Adipose tissue (tissue), 3 donors: ENCODE results near the gene GUCY2C. TPM values are rescaled to one million over a fixed set of nuclear protein-coding genes. Genes with fewer than 3 reads are reported as not detected.
"Not testable (repeated sequence)": the region's sequence is repeated elsewhere in the genome, so short reads cannot be mapped to it uniquely, and the experiment has no call there.

Source experiments
- H3K27ac ChIP-seq: one replicate; pipeline ENCODE4 v1.5.1; 2013; ENCODE audit warnings: low read depth, low read length
- WGBS, 3 donors: extraction: QIAGEN DNeasy Blood & Tissue Kit; methylation state at CpG; one replicate each; pipeline ENCODE4 v1.1.7; 2013; 5-methylcytosine and 5-hydroxymethylcytosine counted together
- polyA plus RNA-seq, 3 donors: library from polyadenylated mRNA; stranded (reverse); fragments of 200-250 nt; gene quantifications; one replicate each; pipeline ENCODE4 v1.2.3, GENCODE V29; 2013
- donor health status: healthy with polysubstance abuse.
- donor health status: Bipolar disorder and iron deficiency.
- donor health status: healthy.

GUCY2C gene
- polyA plus RNA-seq, 3 donors: 0.01 TPM; not detected in 2

- no peak overlapping the region for H3K27ac ChIP-seq
These were observed 4.8 kb downstream of the GUCY2C start for GRCh38 chr12:14691560-14691959.

DNA sequence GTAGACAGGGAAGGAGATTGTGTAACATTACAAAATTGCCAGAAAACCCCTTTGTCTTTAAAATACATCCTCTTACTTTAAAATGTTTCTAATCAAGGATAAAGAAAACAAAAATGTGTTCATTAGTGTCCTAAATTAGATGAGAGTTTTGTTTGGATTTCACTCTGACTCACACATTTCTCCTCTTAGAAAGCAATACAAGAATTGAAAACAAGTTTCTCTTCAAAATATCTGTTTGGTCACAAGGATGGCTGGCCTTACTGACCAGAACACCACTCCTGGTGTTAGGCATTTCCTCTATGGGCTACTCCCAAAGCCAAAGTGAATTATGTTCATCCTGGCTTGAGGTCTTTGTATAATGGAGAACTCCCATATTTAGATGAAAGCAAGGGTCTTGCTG lies 6.4 kb downstream of the GUCY2C start:
- no peak overlapping the region for H3K27ac ChIP-seq

GRCh38 chr12:14689144-14689543 lies 7.3 kb downstream of the GUCY2C start:
- 38 to 94% (median 93%) methylated on average over 1 of the region's 1 CpG for WGBS, 3 donors
- H3K27ac ChIP-seq: no peak overlapping the region

- WGBS, 3 donors: 80 to 89% (median 84%) methylated on average over 4 of the region's 4 CpGs
- H3K27ac ChIP-seq: not testable (repeated sequence)
These were observed 14.2 kb downstream of the GUCY2C start for GRCh38 chr12:14682231-14682630.

- WGBS, 3 donors: 71 to 91% (median 84%) methylated on average over 2 of the region's 2 CpGs
- H3K27ac ChIP-seq: no peak overlapping the region
These were observed 14.8 kb downstream of the GUCY2C start for GRCh38 chr12:14681625-14682024.

- H3K27ac ChIP-seq: no peak overlapping the region
- WGBS, 3 donors: 34 to 82% (median 55%) methylated on average over 3 of the region's 3 CpGs
These were observed 15.2 kb downstream of the GUCY2C start for GRCh38 chr12:14681190-14681589.

DNA sequence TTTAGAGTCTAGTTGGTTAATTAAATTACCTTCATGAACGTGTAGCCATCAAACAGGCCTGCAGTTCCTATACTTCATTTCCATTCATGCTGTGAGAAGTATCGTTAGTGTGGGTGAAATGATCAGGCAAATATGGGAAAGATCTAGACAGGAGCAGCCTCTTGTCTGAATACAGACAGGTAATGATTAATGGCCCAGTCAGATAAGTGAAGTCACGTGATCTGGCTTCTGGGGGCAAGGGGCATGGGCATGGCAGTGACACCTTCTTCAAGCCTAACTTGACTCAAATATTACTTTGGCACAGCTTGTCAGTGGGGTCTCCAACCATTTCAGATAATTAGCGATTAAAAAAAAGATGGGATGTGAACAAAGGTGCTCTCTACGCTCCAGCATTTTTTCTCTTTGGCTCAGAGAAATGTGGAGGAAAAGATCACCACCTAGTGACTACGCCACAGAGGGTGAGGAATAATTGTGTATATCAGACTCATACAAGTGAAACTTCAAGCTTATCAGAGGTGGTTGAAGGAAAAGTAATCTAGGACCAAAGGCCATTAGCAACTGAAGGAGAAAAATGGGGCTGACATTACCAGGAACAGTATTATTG lies 17.8 kb downstream of the GUCY2C start:
- no peak overlapping the region for H3K27ac ChIP-seq
- 71 to 89% (median 89%) methylated on average over 6 of the region's 6 CpGs for WGBS, 3 donors

GRCh38 chr12:14668591-14668990 lies 27.8 kb downstream of the GUCY2C start:
- 87 to 94% (median 92%) methylated on average over 3 of the region's 3 CpGs for WGBS, 3 donors
- no peak overlapping the region for H3K27ac ChIP-seq

DNA sequence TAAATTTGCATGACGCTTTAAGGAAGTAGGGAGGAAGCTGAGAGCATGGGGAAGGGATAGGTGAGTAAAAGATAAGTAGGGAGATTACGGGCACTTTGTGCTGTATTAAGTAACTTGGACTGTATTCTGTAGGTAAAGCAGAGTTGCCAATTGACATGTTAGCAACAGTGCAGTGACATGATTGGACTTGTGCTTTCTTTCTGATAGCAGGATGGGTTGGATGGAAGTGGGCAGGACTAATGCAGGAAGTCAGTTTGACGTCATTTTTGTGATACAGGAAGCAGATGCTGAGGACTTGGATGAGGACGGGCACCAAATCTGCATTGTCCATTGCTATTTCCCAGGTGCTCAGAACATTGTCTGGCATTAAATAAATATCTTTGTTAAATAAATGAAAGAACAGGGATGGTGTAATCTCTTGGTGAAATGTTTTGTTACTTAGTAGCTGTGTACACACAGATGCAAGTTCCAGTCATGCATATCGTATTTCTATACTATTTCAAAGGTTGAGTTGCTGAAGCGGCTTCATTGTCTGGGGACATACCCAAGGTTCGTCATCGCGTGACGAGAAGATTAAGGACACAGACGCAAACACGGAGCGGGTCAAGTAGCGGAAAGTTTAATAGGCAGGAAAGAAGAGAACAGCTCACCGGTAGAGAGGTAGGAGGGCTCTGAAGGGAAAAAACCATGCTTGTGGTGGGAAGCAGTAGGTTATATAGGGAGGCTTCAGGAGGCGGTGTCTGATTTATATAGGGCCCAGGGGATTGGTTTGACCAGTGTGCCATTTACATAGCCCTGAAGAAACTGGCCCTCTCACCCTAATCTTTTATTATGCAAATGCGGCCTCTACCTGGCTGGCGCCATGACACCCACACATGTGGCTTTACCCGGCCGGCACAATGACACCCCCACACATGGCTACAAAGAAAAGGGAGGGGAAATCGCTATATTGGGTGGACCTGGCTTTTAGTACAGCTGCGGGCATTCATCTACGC lies 30.7 kb downstream of the GUCY2C start:
- no peak overlapping the region for H3K27ac ChIP-seq
- 89 to 92% (median 90%) methylated on average over 23 of the region's 23 CpGs for WGBS, 3 donors

GRCh38 chr12:14664434-14665023 lies 31.9 kb downstream of the GUCY2C start:
- 62 to 68% (median 66%) methylated on average over 7 of the region's 7 CpGs for WGBS, 3 donors
- H3K27ac ChIP-seq: no peak overlapping the region

GRCh38 chr12:14663002-14663401 lies 33.4 kb downstream of the GUCY2C start:
- H3K27ac ChIP-seq: no peak overlapping the region
- 92 to 97% (median 96%) methylated on average over 5 of the region's 5 CpGs for WGBS, 3 donors

- H3K27ac ChIP-seq: no peak overlapping the region
- WGBS, 3 donors: 94 to 97% (median 94%) methylated on average over 9 of the region's 9 CpGs
These were observed 39.6 kb downstream of the GUCY2C start for GRCh38 chr12:14656846-14657245.

GRCh38 chr12:14655284-14655683 lies 41.1 kb downstream of the GUCY2C start:
- no peak overlapping the region for H3K27ac ChIP-seq
- WGBS, 3 donors: 88 to 94% (median 91%) methylated on average over 1 of the region's 1 CpG

DNA sequence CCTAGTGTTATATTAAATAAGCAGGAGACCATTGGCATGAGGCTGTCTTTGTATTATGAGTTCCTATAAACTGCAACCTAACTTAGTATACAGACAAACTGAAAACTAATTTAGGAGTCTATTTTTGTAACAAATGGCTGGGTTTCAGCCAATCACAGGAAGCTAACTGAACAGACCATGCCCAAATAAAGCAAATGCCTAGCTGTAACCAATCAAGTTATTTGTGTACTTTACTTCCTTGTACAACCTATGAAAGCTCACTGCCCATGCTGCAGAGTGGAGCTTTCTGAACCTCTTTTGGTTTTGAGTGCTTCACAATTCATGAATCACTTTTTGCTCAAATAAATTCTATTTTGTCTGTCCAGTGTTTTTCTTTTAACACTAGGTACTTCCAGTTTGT lies 41.6 kb downstream of the GUCY2C start:
- no peak overlapping the region for H3K27ac ChIP-seq

DNA sequence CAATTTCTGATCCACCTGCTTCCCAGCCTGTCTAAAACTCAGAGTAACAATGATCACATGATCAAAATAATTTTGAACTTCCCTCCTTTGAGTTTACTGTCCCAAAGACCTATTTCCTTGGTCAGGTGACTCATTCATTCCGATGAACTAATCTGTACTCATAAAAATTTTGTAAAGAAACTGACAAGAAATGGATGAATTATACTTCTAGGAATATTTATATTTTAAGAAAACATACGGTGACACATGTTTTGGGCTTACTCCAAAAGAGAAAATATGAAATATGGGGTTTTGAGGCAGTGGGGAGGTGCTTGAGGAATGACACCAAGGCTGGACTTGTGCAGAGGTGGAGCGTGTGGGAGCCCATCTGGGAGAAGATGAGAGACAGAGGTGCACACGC lies 42.0 kb downstream of the GUCY2C start:
- WGBS, 3 donors: 73 to 92% (median 84%) methylated on average over 4 of the region's 4 CpGs
- no peak overlapping the region for H3K27ac ChIP-seq

DNA sequence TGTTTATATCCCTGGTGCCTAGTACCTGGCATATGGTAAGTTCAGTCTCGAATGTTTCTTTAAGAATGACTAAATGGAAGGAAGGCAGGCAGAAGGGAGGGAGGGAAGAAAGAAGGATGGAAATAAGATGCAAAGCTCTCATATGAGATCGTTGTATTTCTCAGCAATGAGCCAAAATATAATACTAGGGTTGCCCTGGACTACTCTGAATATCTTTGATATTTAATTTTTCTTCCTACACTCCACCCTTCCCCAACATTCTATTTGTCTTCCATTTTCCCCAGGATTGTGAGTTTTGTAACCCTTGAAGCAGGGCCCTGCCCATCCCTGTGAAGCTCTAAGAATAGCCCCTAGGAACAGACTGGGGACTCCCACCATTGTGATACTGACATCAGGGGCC lies 43.9 kb downstream of the GUCY2C start:
- no peak overlapping the region for H3K27ac ChIP-seq
- 82 to 94% (median 82%) methylated on average over 2 of the region's 2 CpGs for WGBS, 3 donors

- no peak overlapping the region for H3K27ac ChIP-seq
- 63 to 73% (median 72%) methylated on average over 4 of the region's 4 CpGs for WGBS, 3 donors
These were observed 45.0 kb downstream of the GUCY2C start for GRCh38 chr12:14651371-14651770.

GRCh38 chr12:14650789-14651188 lies 45.6 kb downstream of the GUCY2C start:
- no peak overlapping the region for H3K27ac ChIP-seq
- WGBS, 3 donors: 60 to 66% (median 62%) methylated on average over 2 of the region's 2 CpGs

DNA sequence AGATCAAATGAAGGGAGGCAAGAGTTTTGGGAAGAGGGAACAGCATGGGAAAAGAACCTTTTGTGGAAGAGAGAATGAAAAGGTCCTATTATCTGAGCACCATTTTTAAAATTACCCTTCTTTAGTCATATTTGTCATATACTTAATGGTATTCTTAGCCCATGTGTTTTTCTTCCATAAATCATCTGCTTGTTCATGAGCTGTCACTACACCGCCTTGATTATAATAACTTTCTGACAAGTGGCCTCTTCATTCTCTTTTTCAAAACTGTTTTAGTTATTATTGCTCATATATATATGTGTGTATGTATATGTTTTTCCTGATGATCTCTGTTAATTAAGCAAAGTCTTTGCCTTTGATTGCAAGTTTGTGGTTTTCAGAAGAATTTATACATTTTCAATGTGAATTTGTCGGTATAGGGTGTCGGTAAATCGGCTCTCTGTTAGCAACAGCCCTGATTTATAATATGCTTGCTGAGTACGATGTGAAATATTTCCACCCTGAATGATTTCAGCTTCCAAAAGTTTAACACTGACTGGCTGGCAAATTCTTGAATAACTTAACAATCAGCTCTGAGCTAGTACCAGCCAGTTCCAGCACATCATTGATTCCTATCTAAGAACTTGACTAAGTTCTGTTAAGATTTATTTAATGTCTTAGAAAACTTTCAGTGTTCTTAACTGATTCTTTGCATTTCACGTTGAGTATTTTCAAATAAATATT lies 49.2 kb downstream of the GUCY2C start:
- 78 to 92% (median 84%) methylated on average over 6 of the region's 6 CpGs for WGBS, 3 donors
- no peak overlapping the region for H3K27ac ChIP-seq
